HG03575 (cell line): ENCODE results near the gene PACRG.

Experiments
- ATAC-seq: cut with Tn5 transposase; IDR thresholded peaks from one replicate; pipeline ENCODE4 v1.9.1; 2021; ENCODE audit not compliant: unreplicated experiment, insufficient number of reproducible peaks, low FRiP score; ENCODE audit errors: extremely low read depth

The PACRG gene

DNA sequence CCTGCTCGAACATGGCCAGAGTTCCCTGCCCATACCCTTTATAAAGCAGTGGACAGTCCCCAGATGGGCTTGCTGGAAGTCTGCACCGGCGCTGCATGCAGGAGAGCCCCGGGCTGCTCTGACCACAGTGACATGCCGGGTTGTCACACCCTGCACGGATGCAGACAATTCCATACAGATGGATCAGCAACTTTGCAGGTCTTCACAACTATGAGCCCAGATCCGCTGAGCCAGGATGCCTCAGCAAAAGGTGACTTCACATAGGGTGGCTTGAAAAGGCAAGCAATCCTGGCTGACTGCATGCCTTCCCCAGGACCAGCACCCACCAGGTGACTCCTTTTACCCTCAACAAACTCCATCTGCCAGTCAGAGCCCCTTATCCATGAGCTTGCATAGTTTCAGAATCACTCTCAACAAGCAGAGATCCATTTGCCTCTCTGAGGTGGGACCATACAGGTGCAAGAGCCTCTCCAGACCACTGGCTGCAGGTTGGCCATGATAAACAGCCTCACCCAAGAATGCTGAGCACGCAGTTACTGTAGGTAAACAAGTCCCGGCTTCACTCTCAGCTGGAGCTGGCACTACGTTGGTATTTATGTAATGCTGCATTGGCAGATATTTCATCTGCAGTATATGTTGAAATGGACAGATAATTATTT, 503.7 kb downstream of the PACRG start:
- ATAC-seq: no peak

DNA sequence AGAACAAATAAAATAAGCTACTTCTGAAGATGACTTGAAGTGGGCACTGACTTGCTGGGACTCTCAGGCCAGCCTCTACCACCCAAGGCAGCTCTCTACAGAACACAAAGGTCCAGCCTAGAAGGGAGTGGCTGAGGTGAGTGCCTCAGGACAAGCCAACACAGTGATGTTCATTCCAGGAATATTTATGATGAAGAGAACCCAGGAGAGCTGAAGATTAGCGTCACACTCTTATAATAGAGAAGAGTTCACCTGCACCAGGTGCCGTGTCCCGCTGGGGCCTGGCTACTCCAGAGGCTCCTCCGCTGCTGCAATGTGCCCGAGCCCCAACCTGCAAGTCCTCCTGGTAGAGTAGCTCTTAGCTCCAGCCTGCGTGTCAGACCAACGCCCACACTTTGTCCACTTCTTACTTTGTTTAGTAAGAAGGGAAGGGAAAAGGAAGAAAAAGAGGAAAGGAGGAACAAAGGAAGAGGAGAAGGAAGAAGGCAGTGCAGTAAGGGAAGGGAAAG, 504.3 kb downstream of the PACRG start:
- ATAC-seq: no peak

- ATAC-seq: no peak
Observed at GRCh38 chr6:163232649-163233048, 504.9 kb downstream of the PACRG start.

- no peak for ATAC-seq
Observed at GRCh38 chr6:163237110-163237509, 509.3 kb downstream of the PACRG start.

DNA sequence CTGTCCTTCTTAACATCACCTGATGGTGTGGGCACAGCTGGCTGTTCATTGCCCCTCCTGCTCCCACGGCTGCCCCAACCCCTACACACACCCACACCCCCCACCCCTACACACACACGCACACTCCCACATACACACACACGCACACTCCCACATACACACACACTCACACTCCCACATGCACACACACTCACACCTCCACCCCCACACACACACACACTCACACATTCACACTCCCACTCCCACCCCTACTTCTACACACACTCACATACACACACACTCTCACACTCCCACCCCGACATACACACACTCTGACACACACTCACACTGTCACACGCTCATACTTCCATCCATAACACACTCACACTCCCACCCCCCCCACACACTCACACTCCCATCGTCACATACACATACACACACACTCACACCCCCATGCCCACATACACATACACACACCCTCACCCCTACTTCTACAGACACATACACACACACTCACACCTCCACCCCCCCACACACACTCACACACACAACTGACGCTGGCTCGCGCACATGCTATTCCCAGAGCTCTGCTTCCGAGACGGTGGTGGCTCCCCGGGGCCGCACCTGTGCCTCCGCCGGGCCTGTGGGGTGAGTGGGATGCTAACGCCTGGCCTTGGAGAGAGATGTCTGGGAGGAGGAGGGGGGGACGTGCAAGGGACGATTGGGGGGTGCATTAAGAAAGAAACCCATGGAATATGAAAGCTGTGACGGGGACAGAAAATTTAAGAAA, 512.0 kb downstream of the PACRG start:
- ATAC-seq: no peak

DNA sequence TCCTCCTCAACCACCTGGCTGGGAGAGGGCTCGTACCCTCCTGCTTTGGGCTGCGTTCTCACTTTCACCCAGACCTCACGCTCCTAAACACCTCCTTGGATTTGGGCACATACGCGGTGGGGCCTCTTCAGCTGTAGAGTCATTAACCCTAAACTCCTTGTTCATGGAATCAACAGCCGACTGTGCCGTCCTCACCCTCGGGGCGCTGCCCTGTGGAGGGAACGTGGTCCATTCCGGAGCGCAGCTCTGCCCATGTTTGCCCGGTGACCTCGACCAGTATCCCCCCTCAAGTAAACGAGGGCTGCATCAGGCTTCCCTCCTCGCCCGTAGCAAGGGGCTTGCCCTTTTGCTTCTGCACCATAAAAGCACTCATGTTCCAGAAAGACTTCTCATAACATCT, 512.8 kb downstream of the PACRG start:
- ATAC-seq: no peak

GRCh38 chr6:163241683-163242082, 513.9 kb downstream of the PACRG start:
- no peak for ATAC-seq

GRCh38 chr6:163243083-163243482, 515.3 kb downstream of the PACRG start:
- ATAC-seq: no peak

DNA sequence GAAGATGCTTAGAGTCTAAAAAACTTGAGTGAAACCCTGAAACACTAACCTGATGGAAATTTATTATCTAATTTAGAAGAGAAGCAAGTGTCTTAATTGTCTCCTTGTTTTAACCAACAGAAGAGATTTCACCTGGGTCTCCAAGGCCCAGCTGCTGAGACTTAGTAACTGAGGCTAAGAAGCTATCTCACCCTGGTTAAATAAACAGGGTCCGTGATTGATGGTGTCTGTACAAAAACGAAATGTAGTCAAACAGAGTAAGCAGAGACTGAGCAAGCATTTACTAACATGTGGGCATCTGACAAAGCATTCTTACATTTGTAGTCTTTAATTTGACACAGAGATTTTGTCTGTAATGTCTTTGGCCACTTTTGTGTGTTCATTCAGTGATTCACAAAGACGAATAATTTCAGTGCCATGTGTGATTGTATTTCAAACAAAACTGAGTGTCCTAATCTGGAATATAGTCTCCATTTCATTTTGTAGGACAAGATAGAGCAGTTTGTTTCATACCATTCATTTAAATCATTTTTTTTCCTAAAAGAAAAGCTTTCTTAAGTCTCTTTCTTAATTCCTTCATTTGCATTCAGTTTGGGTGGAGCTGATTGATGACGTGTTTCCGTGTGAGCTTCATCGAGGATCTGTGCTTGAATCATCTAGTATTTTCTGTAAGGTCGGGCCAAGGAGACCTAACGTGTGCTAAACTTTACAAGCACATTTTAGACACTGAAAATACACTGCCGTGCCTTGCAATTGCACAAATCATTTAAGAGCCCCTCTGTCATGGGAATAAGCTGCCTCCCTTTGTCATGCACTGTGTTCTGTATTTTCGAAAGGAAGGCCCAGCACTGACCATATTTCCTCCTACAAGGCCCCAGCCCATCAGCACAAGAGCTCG, 516.2 kb downstream of the PACRG start:
- ATAC-seq: no peak

DNA sequence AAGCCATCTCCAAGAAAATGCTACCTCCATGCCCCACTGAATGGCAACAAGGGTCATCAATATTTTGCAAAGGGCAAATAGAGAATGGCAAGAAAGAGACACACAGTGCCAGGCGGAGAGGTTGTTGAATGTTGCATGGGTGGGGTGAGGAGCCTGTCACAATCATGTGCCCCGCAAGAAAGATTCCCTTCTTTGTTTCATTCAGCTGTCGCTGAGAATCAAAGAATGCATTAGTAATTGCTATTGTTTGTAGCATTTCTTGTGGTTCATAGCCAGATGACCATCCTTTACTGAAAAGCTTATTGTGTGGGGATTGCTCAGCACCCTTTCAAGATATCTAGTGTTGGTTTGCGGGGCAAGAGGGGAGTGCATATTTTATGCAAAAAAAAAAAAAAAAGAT, 520.3 kb downstream of the PACRG start:
- ATAC-seq: no peak

DNA sequence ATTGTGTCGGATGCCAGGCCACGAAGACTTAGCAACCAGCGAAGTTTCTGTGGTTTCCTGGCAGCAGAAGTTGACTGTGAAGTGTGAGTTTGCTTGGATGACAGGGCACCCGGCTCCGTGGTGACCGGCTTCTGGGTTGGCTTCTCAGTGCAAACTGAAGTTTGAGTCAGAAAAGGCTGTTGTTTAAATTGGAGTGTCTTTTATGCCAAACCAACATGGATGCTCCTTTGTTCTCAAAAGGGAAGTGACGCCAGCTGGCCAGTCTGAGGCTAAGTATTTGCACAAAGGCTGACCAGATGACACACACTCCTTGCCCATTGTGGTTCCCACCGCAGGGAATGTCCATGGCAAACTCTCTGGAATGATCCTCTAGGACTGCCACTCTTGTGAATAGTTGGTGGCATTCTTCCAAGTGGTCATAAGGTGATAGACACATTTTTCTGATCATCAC, 521.9 kb downstream of the PACRG start:
- ATAC-seq: no peak

DNA sequence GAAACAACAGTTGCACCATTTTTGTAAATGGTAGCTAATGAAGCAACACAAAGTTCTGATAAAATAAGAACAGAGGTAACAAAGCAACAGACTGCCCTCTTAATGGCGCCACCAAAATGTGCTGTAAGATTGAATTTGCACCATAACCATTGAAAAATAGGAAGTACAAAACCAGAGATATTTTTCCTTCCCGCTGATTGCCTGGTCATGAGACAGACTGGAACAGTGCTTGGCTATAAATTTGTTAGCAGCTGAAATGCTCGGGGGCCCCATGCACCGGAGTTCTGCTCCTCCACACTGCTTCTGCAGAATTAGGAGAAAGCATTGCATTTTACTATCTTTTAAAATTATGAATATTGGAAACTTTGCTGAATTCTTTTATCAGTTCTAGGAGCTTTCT, 522.3 kb downstream of the PACRG start:
- ATAC-seq: no peak

- no peak for ATAC-seq
Observed at GRCh38 chr6:163252061-163252591, 524.4 kb downstream of the PACRG start.

DNA sequence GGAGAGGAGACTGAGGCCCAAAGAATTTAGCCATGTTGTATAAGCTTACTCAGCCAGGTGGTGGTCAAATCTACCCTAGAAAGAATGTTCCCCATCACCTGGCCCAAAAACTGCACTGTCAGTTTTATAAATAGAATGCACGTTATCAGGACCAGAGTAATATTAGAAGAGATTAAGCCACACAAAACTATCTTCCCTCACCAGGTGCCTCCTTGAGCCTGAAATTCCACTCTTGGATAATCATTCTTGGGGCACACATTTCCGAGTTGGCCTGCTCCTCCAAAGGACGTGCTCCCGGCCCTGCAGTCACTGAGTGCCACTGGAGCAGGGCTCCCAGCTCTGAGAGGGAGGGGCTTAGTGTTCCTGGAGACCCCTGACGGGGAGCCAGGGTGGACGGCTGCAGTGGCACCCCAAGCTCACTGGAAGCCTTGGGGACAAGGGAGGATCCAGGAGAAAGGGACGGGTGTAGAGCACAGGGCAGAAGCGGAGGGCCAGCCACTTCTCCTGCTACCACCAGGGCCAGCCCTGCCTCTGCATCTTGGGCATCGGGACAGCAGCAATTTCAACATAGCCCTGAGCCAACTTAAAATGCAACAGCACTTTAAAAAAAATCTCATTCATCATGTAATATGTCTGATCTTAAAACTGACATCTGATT, 525.9 kb downstream of the PACRG start:
- ATAC-seq: no peak

DNA sequence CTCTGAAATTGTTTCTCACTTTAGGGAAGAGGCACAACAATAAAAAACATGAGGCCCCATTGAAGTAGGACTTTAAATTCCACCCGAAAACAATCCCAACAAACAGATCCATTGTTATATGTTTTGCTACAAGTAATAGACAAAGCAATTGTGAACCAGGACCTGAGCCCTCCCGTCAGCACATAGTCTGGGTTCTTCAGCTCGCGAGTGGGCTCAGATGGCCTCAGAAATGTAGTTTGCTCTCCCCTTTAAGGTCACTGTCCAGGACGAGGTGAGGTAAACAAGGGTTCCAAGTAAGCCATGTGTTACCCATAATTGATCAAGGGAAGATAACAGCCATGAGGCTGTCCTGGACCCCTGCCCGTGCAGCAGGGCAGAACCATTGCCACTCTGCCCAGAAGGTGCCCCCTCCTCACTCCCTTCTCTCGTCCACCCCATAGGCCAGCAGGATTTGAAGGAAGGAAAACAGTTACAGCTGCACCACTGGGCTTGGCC, 526.6 kb downstream of the PACRG start:
- ATAC-seq: no peak

DNA sequence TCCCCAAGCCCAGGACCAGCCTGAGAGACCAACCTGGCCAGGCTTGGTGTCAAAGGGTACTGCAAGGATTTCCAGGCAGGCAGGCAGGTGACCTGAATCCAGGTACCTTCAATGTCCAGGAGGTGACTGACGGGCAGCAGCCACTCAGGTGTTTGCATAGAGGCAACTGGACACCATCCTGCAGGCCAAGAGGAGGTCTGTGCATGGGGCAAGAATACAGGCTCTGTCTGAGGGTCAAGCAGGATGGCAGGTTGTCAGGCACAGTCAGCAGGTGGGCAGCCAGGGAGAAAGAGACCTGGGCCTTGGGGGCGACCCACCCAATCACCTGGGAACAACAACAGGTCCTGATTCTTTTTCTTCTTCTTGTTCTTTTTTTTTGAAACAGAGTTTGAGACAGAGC, 527.5 kb downstream of the PACRG start:
- ATAC-seq: no peak

GRCh38 chr6:163259689-163260088, 531.9 kb downstream of the PACRG start:
- ATAC-seq: no peak

GRCh38 chr6:163260111-163260895, 532.5 kb downstream of the PACRG start:
- no peak for ATAC-seq
